ENCODE measurements around the gene MISP. TPM values are rescaled to one million over a fixed set of nuclear protein-coding genes. Genes with fewer than 3 reads are reported as not detected.

The MISP gene
- total and polyA plus RNA-seq, 9 of the 15 experiments (the other 6 are each of a cell fraction or from before 2014, with no cell fraction given): 0.04 to 0.29 (median 0.05) TPM; not detected in 5

GRCh38 chr19:797528-798414 is 46.9 kb downstream of the MISP start (continued):
- TF ChIP-seq PREB (CRISPR knock-in tag; IDR thresholded peaks at IDR 0.05) (0 out of 2 replicates have a peak, but pooled peaks have one; percentile 22), RBFOX2 (IDR thresholded peaks at IDR 0.05; ENCODE audit: low read depth, low read length) (peak; percentile 89), SMAD4 (CRISPR knock-in tag; conservative IDR thresholded peaks at IDR 0.05) (peak; percentile 82), BCL6 (CRISPR knock-in tag; IDR thresholded peaks at IDR 0.05) (no peak), RB1 (IDR thresholded peaks at IDR 0.05; ENCODE audit: low read depth) (peak; percentile 99), ZNF324 (CRISPR knock-in tag; IDR thresholded peaks at IDR 0.05) (no peak), CUX1 (CRISPR knock-in tag; IDR thresholded peaks at IDR 0.05) (0 out of 2 replicates have a peak, but pooled peaks have one; percentile 38), STAT5A (IDR thresholded peaks at IDR 0.05; ENCODE audit: borderline replicate concordance, low read length) (no peak), ZNF589 (CRISPR knock-in tag; IDR thresholded peaks at IDR 0.05; ENCODE audit: low read depth) (peak; percentile 90), NEUROD1 (IDR thresholded peaks at IDR 0.05; ENCODE audit: borderline replicate concordance, low read depth, low read length, partially characterized antibody) (peak; percentile 35), GMEB1 (CRISPR knock-in tag; IDR thresholded peaks at IDR 0.05) (peak; percentile 28; the same call in 1 of the 2 replicates), SMARCB1 (IDR thresholded peaks at IDR 0.05; ENCODE audit: insufficient read length, low read depth) (no peak), NFIC (IDR thresholded peaks at IDR 0.05) (0 out of 2 replicates have a peak, but pooled peaks have one; percentile 2), MAX (CRISPR knock-in tag; IDR thresholded peaks at IDR 0.05) (peak; percentile 73; the same call in 1 of the 2 replicates), TAF1 (IDR thresholded peaks at IDR 0.05; ENCODE audit: control insufficient read depth, extremely low read depth, insufficient read depth, low read length, severe bottlenecking) (peak; percentile 46), ZNF717 (CRISPR knock-in tag; IDR thresholded peaks at IDR 0.05) (no peak)
